ENCODE measurements around the gene DNAJC27. TPM values are rescaled to one million over a fixed set of nuclear protein-coding genes. Genes with fewer than 3 reads are reported as not detected.

Gene DNAJC27
- total RNA-seq, 1 experiment from 2014 or later, result 4.6 TPM

- Histone ChIP-seq H3K9me2 (ENCODE audit: insufficient read depth) (no peaks in the 10 kb centered on the region), H3K4me3 (replicated peaks in 1 of 2; ENCODE audit: low read depth in 1 of 2, low read length in 2 of 2) (peak overlapping the region; percentile 66 to 81), H3K79me2 (ENCODE audit: insufficient read depth, low read length) (peaks cover 60% of the 10 kb centered on the region), H3K4me2 (ENCODE audit: low read length) (peak overlapping the region; percentile 99), H3K9ac (ENCODE audit: low read length) (peak overlapping the region; percentile 83), H3K9me3 (ENCODE audit: control insufficient read depth in 1 of 2, insufficient read depth in 1 of 2, low read depth in 1 of 2, low read length in 2 of 2) (no peaks in the 10 kb centered on the region), H2AFZ (ENCODE audit: low read depth, low read length, poor library complexity, severe bottlenecking) (no peak overlapping the region), H3K27ac (ENCODE audit: low read depth, low read length) (peak overlapping the region; percentile 75; the same call in 1 of the 2 replicates), H3K27me3 (ENCODE audit: insufficient read depth, low read length) (no peaks in the 10 kb centered on the region), H3K4me1 (ENCODE audit: control insufficient read depth in 1 of 2, insufficient read depth in 2 of 2, low read length in 2 of 2) (peaks cover 5 to 20% of the 10 kb centered on the region in 2 experiments; a peak in 3 of 4 replicates), H3K36me3 (ENCODE audit: control insufficient read depth in 1 of 2, insufficient read depth in 2 of 2, low read length in 2 of 2) (peaks cover 0 to 5% of the 10 kb centered on the region in 2 experiments; a peak in 1 of 4 replicates), H4K20me1 (ENCODE audit: insufficient read depth) (no peaks in the 10 kb centered on the region)
- no peak for DNase-seq (ENCODE audit: low read depth, low spot score)
- intact Hi-C loops (cut with micrococcal nuclease), result no loop called here
- BruUV-seq (replicated peaks), result no TSS peak
- ChIA-PET RAD21 (ENCODE audit: low non-redundant PET in 1 of 2, low total read pairs in 2 of 2, uncharacterized antibody in 2 of 2, unreplicated experiment in 2 of 2) (no interaction called here), POLR2A (interaction anchor here (0.6 kb wide), 1 partner anchor 58 kb away, joined by 5 read pairs; no protein-coding TSS in a partner anchor), CTCF (no interaction called here)
- TF ChIP-seq EGR1 (IDR thresholded peaks at IDR 0.05; ENCODE audit: low read depth), result no peak
- TF ChIP-seq RAD21 (IDR thresholded peaks at IDR 0.05; ENCODE audit: low read depth), result no peak
- TF ChIP-seq FOSL1 (IDR thresholded peaks at IDR 0.05; ENCODE audit: low read depth), result no peak
- TF ChIP-seq SIN3A (IDR thresholded peaks at IDR 0.05; ENCODE audit: low read depth), result no peak
- TF ChIP-seq ZNF274 (IDR thresholded peaks at IDR 0.05; ENCODE audit: low read depth, low read length), result no peak
- no peak for TF ChIP-seq POLR2A (IDR thresholded peaks at IDR 0.05; ENCODE audit: borderline replicate concordance, extremely low read depth, insufficient read depth, insufficient read length)
- no peak for TF ChIP-seq ATF3 (IDR thresholded peaks at IDR 0.05)
- no peak for TF ChIP-seq ZFX (IDR thresholded peaks at IDR 0.05)
- no peak for TF ChIP-seq YY1 (IDR thresholded peaks at IDR 0.05; ENCODE audit: extremely low read depth, insufficient replicate concordance, low read depth, low read length)
- no peak for TF ChIP-seq TCF7L2 (IDR thresholded peaks at IDR 0.05; ENCODE audit: borderline replicate concordance, extremely low read depth, insufficient read depth, insufficient read length)
- TF ChIP-seq CBX3 (IDR thresholded peaks at IDR 0.05; ENCODE audit: low read depth), result no peak
- no peak for TF ChIP-seq SP1 (IDR thresholded peaks at IDR 0.05; ENCODE audit: low read depth)
- no peak for TF ChIP-seq ELF1 (IDR thresholded peaks at IDR 0.05; ENCODE audit: borderline replicate concordance, low read depth)
- TF ChIP-seq MAX (IDR thresholded peaks at IDR 0.05), result no peak
- TF ChIP-seq EZH2phosphoT487 (IDR thresholded peaks at IDR 0.05; ENCODE audit: borderline replicate concordance), result no peak
- TF ChIP-seq EZH2 (IDR thresholded peaks at IDR 0.05), result no peak
- TF ChIP-seq CEBPB (IDR thresholded peaks at IDR 0.05; ENCODE audit: low read depth), result no peak
- TF ChIP-seq POLR2AphosphoS5 (IDR thresholded peaks at IDR 0.05; ENCODE audit: low read depth, low read length), result no peak
- no peak for TF ChIP-seq CTCF (IDR thresholded peaks at IDR 0.05 in 2 of 3, conservative IDR thresholded peaks at IDR 0.05 in 1 of 3; ENCODE audit: borderline replicate concordance in 1 of 3, insufficient read depth in 1 of 3, low read depth in 2 of 3, low read length in 2 of 3)
- no peak for TF ChIP-seq REST (IDR thresholded peaks at IDR 0.05; ENCODE audit: low read depth)
- no peak for ATAC-seq
Measured at GRCh38 chr2:24918326-24919036, 53.3 kb downstream of the DNAJC27 start.

Measured in HCT116 (cell line).